ENCODE results near the gene GPR89A. TPM values are rescaled to one million over a fixed set of nuclear protein-coding genes. Genes with fewer than 3 reads are reported as not detected.
"Not testable (repeated sequence)": the region's sequence is repeated elsewhere in the genome, so short reads cannot be mapped to it uniquely, and the experiment has no call there.

The GPR89A gene
- total RNA-seq (25.2 TPM), polyA plus RNA-seq (21.3 TPM)
- long read RNA-seq, donor 1, partial matches to known transcripts = 0 of 1 reads
- long read RNA-seq, donor 1, other reads (novel, unspliced or antisense) = 0 of 1 reads
- long read RNA-seq, donor 2, partial matches to known transcripts = 0 of 5 reads
- long read RNA-seq, donor 2, other reads (novel, unspliced or antisense) = 0 of 5 reads
- long read RNA-seq, donor 3, partial matches to known transcripts = 5 of 9 reads
- long read RNA-seq, donor 3, other reads (novel, unspliced or antisense) = 0 of 9 reads
- long read RNA-seq, donor 4, partial matches to known transcripts = 0 of 2 reads
- long read RNA-seq, donor 4, other reads (novel, unspliced or antisense) = 0 of 2 reads
- long read RNA-seq, donor 5, transcript GPR89A-201 (14 exons, 2,120 nt) = major isoform, 5 of 7 reads
- long read RNA-seq, donor 5, partial matches to known transcripts = 0 of 7 reads
- long read RNA-seq, donor 5, other reads (novel, unspliced or antisense) = 0 of 7 reads
- long read RNA-seq, donor 6, partial matches to known transcripts = 5 of 10 reads
- long read RNA-seq, donor 6, other reads (novel, unspliced or antisense) = 0 of 10 reads
- long read RNA-seq, donor 7, partial matches to known transcripts = 0 of 4 reads
- long read RNA-seq, donor 7, other reads (novel, unspliced or antisense) = 0 of 4 reads
- long read RNA-seq, donor 8, partial matches to known transcripts = 0 of 4 reads
- long read RNA-seq, donor 8, other reads (novel, unspliced or antisense) = 0 of 4 reads
- long read RNA-seq, donor 9, partial matches to known transcripts = 0 of 2 reads
- long read RNA-seq, donor 9, other reads (novel, unspliced or antisense) = 0 of 2 reads
- long read RNA-seq, donor 10, transcript GPR89A-201 (14 exons, 2,120 nt) = major isoform, 7 of 8 reads
- long read RNA-seq, donor 10, partial matches to known transcripts = 0 of 8 reads
- long read RNA-seq, donor 10, other reads (novel, unspliced or antisense) = 0 of 8 reads

DNA sequence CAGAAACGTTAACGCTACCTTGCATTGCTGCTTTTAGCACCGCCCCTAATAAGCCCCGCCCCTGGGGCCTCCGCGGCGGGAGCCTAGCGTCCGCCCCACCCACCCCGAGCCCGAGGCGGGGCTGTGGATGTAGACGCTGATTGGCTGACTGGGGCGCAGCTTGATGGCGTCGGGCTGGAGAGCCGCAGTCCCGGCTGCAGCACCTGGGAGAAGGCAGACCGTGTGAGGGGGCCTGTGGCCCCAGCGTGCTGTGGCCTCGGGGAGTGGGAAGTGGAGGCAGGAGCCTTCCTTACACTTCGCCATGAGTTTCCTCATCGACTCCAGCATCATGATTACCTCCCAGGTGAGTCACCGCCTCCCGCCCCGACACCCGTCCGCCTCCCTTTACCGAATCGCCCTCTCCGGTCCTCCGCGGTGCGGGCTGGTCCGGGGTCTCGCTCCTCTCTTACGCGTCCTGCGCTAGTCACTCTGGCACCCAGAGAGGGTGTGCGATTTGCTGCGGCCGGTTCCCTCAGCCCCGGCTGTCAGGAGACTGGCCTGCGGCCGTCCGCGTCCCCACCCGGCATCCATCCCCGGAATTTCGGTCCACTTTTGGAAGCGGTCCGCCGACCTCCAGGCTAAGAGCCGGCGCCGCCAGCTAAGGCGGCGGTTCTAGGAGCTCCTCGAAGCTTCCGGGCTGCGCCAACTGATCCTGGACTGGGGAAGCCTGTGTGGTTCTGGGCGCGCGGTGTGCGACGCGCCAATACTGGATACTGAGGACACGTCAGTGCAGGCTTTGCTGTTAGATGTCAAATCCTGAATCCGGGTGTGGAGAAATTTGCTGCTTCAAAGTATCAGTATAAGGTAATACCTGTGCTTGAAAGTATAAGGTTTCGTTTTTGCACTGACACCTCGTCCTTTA, at the start of gene GPR89A:
Gene GPR89A, plus strand, starts transcription at position 156 of the 901 bp plus-strand sequence. Its CDS starts 146 bp downstream, at position 302.
- peak within 1 kb of the TSS; percentile 66 to 75 for H3K4me3 ChIP-seq (ENCODE audit: low read length in 2 of 2)
- H3K9me3 ChIP-seq (ENCODE audit: control insufficient read depth in 2 of 2, insufficient read depth in 1 of 2, low read length in 1 of 2); H3K36me3 ChIP-seq (ENCODE audit: control insufficient read depth in 2 of 2, insufficient read depth in 2 of 2, low read length in 1 of 2); H3K27me3 ChIP-seq (ENCODE audit: control insufficient read depth in 2 of 2, insufficient read depth in 1 of 2, low read length in 1 of 2); H3K4me1 ChIP-seq (ENCODE audit: control insufficient read depth in 2 of 2, insufficient read depth in 2 of 2, low read length in 2 of 2): not testable (repeated sequence)
- DNase-seq (ENCODE audit: low read depth in 6 of 9, low spot score in 9 of 9) = peak; percentile 81 to 96 (median 88)
- WGBS = under 1% methylated on average over 54 of the region's 71 CpGs
- peak within 1 kb of the TSS; percentile 69 to 88 for H3K27ac ChIP-seq (ENCODE audit: low read depth in 1 of 2, low read length in 1 of 2)

DNA sequence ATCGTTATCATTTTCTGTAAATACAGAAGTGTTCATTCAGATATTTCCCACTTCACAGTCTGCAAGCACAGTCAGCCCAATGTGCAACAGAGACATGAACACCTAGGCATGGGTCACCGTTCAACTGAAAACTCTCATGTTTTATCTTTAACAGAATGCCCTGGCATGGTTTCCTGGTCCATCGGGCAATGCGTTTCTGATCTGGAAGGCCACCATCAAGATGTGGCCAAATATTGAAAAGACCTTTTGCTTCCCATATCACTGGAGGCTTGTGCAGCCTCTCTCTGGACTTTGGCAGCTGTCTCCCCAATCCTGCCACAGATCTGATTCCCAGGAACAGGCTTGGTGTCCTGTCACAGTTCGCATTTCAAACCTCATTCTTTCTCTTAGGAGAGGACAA, 21.0 kb upstream of the GPR89A start:
- not testable (repeated sequence) for H3K27me3 ChIP-seq (ENCODE audit: control insufficient read depth in 2 of 2, insufficient read depth in 1 of 2, low read length in 1 of 2); H3K36me3 ChIP-seq (ENCODE audit: control insufficient read depth in 2 of 2, insufficient read depth in 2 of 2, low read length in 1 of 2); DNase-seq (ENCODE audit: low read depth in 6 of 9, low spot score in 9 of 9); H3K9me3 ChIP-seq (ENCODE audit: control insufficient read depth in 2 of 2, insufficient read depth in 1 of 2, low read length in 1 of 2); H3K27ac ChIP-seq (ENCODE audit: low read depth in 1 of 2, low read length in 1 of 2); H3K4me3 ChIP-seq (ENCODE audit: low read length in 2 of 2); H3K4me1 ChIP-seq (ENCODE audit: control insufficient read depth in 2 of 2, insufficient read depth in 2 of 2, low read length in 2 of 2)
- 99% methylated on average over 5 of the region's 5 CpGs for WGBS

DNA sequence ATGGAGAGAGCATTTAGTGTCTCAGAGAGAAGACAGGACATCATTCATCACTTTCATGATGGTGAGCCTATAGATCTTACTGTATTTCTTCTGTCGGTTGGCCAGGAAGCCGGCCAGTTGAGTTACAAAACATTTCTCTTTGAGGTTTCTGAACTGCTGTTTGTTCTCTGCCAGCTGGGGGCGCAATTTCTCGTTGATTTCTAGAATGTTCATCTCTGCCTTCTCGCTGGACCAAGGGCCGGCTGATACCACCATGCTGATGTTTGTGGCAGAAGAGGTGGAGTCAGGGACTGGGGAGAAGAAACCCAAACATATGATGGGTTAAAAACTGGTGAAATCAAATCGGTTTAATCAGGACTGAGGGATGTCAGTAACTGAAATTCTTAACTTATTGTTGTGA, 17.0 kb upstream of the GPR89A start:
- H3K27ac ChIP-seq (ENCODE audit: low read depth in 1 of 2, low read length in 1 of 2); H3K4me3 ChIP-seq (ENCODE audit: low read length in 2 of 2); H3K36me3 ChIP-seq (ENCODE audit: control insufficient read depth in 2 of 2, insufficient read depth in 2 of 2, low read length in 1 of 2); DNase-seq (ENCODE audit: low read depth in 6 of 9, low spot score in 9 of 9); H3K4me1 ChIP-seq (ENCODE audit: control insufficient read depth in 2 of 2, insufficient read depth in 2 of 2, low read length in 2 of 2); H3K27me3 ChIP-seq (ENCODE audit: control insufficient read depth in 2 of 2, insufficient read depth in 1 of 2, low read length in 1 of 2); H3K9me3 ChIP-seq (ENCODE audit: control insufficient read depth in 2 of 2, insufficient read depth in 1 of 2, low read length in 1 of 2): not testable (repeated sequence)
- 12% methylated on average over 5 of the region's 7 CpGs for WGBS

DNA sequence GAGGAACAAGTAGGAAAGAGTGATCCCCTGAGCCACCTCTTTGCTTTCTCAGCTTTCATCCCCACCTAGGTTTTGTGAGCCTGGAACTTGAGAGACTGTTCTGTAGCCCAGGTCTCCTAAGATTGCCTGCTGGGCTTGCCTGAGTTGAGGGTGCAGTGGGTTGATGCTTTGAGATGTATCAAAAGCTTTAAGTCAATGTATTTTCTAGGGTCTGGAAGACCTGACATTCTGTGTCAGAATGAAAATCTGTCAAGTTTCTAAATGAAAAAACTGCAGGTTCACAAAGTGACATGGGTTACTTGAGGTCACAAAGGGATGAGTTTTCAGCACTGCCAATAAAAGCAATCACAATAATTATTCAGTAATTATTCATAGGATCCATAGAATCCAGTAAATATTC, 15.4 kb upstream of the GPR89A start:
- not testable (repeated sequence) for H3K4me1 ChIP-seq (ENCODE audit: control insufficient read depth in 2 of 2, insufficient read depth in 2 of 2, low read length in 2 of 2); H3K27me3 ChIP-seq (ENCODE audit: control insufficient read depth in 2 of 2, insufficient read depth in 1 of 2, low read length in 1 of 2); DNase-seq (ENCODE audit: low read depth in 6 of 9, low spot score in 9 of 9); H3K9me3 ChIP-seq (ENCODE audit: control insufficient read depth in 2 of 2, insufficient read depth in 1 of 2, low read length in 1 of 2); H3K27ac ChIP-seq (ENCODE audit: low read depth in 1 of 2, low read length in 1 of 2); H3K36me3 ChIP-seq (ENCODE audit: control insufficient read depth in 2 of 2, insufficient read depth in 2 of 2, low read length in 1 of 2); H3K4me3 ChIP-seq (ENCODE audit: low read length in 2 of 2)

GRCh38 chr1:145595421-145595820, 12.4 kb upstream of the GPR89A start:
- not testable (repeated sequence) for H3K4me3 ChIP-seq (ENCODE audit: low read length in 2 of 2); DNase-seq (ENCODE audit: low read depth in 6 of 9, low spot score in 9 of 9); H3K27me3 ChIP-seq (ENCODE audit: control insufficient read depth in 2 of 2, insufficient read depth in 1 of 2, low read length in 1 of 2); H3K36me3 ChIP-seq (ENCODE audit: control insufficient read depth in 2 of 2, insufficient read depth in 2 of 2, low read length in 1 of 2); H3K9me3 ChIP-seq (ENCODE audit: control insufficient read depth in 2 of 2, insufficient read depth in 1 of 2, low read length in 1 of 2); H3K27ac ChIP-seq (ENCODE audit: low read depth in 1 of 2, low read length in 1 of 2); H3K4me1 ChIP-seq (ENCODE audit: control insufficient read depth in 2 of 2, insufficient read depth in 2 of 2, low read length in 2 of 2)

GRCh38 chr1:145596236-145596635, 11.6 kb upstream of the GPR89A start:
- WGBS = 92% methylated on average over 6 of the region's 6 CpGs
- DNase-seq (ENCODE audit: low read depth in 6 of 9, low spot score in 9 of 9) = not testable (repeated sequence)

DNA sequence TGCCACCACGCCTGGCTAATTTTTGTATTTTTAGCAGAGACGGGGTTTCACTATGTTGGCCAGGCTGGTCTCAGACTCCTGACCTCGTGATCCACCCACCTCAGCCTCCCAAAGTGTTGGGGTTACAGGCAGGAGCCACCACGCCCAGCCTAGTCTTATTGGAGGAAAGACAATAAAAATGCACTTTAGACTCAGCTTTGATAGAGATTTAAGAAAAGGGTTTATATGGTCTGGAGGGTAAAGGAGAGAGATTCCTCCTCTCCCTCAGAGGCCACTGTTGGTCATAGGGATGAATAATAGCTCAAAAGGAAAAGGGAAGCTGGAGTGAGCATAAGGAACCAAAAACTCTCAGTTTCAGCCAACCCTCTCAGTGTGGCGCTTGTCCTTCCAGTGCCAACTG, 8.4 kb upstream of the GPR89A start:
- H3K9me3 ChIP-seq (ENCODE audit: control insufficient read depth in 2 of 2, insufficient read depth in 1 of 2, low read length in 1 of 2); H3K4me3 ChIP-seq (ENCODE audit: low read length in 2 of 2); H3K4me1 ChIP-seq (ENCODE audit: control insufficient read depth in 2 of 2, insufficient read depth in 2 of 2, low read length in 2 of 2); DNase-seq (ENCODE audit: low read depth in 6 of 9, low spot score in 9 of 9); H3K27ac ChIP-seq (ENCODE audit: low read depth in 1 of 2, low read length in 1 of 2); H3K36me3 ChIP-seq (ENCODE audit: control insufficient read depth in 2 of 2, insufficient read depth in 2 of 2, low read length in 1 of 2); H3K27me3 ChIP-seq (ENCODE audit: control insufficient read depth in 2 of 2, insufficient read depth in 1 of 2, low read length in 1 of 2): not testable (repeated sequence)
- WGBS = 88% methylated on average over 5 of the region's 5 CpGs

More at GRCh38 chr1:145596236-145596635, 11.6 kb upstream of the GPR89A start:
- H3K27ac ChIP-seq (ENCODE audit: low read depth in 1 of 2, low read length in 1 of 2); H3K4me1 ChIP-seq (ENCODE audit: control insufficient read depth in 2 of 2, insufficient read depth in 2 of 2, low read length in 2 of 2); H3K36me3 ChIP-seq (ENCODE audit: control insufficient read depth in 2 of 2, insufficient read depth in 2 of 2, low read length in 1 of 2); H3K4me3 ChIP-seq (ENCODE audit: low read length in 2 of 2); H3K9me3 ChIP-seq (ENCODE audit: control insufficient read depth in 2 of 2, insufficient read depth in 1 of 2, low read length in 1 of 2); H3K27me3 ChIP-seq (ENCODE audit: control insufficient read depth in 2 of 2, insufficient read depth in 1 of 2, low read length in 1 of 2): not testable (repeated sequence)

- H3K4me1 ChIP-seq (ENCODE audit: control insufficient read depth in 2 of 2, insufficient read depth in 2 of 2, low read length in 2 of 2) = no peaks in the 10 kb centered on the region
- H3K36me3 ChIP-seq (ENCODE audit: control insufficient read depth in 2 of 2, insufficient read depth in 2 of 2, low read length in 1 of 2) = no peaks in the 10 kb centered on the region
- no peak overlapping the region for H3K27ac ChIP-seq (ENCODE audit: low read depth in 1 of 2, low read length in 1 of 2)
- DNase-seq (ENCODE audit: low read depth in 6 of 9, low spot score in 9 of 9) = no peak
- no peaks in the 10 kb centered on the region for H3K9me3 ChIP-seq (ENCODE audit: control insufficient read depth in 2 of 2, insufficient read depth in 1 of 2, low read length in 1 of 2)
- no peak overlapping the region for H3K4me3 ChIP-seq (ENCODE audit: low read length in 2 of 2)
- H3K27me3 ChIP-seq (ENCODE audit: control insufficient read depth in 2 of 2, insufficient read depth in 1 of 2, low read length in 1 of 2) = no peaks in the 10 kb centered on the region
- 98% methylated on average over 1 of the region's 1 CpG for WGBS
These were observed 6.2 kb upstream of the GPR89A start for GRCh38 chr1:145601593-145601992.
